CD4-positive, CD25-positive, alpha-beta regulatory T cell (primary cell): ENCODE measurements around the gene DOK6. TPM values are rescaled to one million over a fixed set of nuclear protein-coding genes. Genes with fewer than 3 reads are reported as not detected.
"Not testable (repeated sequence)": the region's sequence is repeated elsewhere in the genome, so short reads cannot be mapped to it uniquely, and the experiment has no call there.

Experiments
- ATAC-seq, 2 donors: fragments of 150-1000 bp; cut with Tn5 transposase; one replicate each; pipeline ENCODE4 v1.10.0; 2021; ENCODE audit warnings: low read depth in 2 of 2, moderate number of reproducible peaks in 2 of 2, moderate library complexity in 1 of 2
- DNase-seq, 3 donors: peaks; one replicate each; pipeline versions ENCODE4 v3.0.0 to v3.0.0-alpha.2; 2012 to 2022; ENCODE audit warnings: mixed read lengths in 1 of 3
- H3K27ac ChIP-seq: one replicate; pipeline ENCODE4 v1.7.0; 2013; ENCODE audit warnings: mild to moderate bottlenecking, low read length; ENCODE audit not compliant: insufficient read depth, poor library complexity, severe bottlenecking
- H3K27me3 ChIP-seq: one replicate; pipeline ENCODE4 v1.7.0; 2013; ENCODE audit warnings: low read length; ENCODE audit not compliant: control insufficient read depth, insufficient read depth
- H3K36me3 ChIP-seq: one replicate; pipeline ENCODE4 v1.7.0; 2013; ENCODE audit warnings: mild to moderate bottlenecking, low read length, moderate library complexity; ENCODE audit not compliant: control insufficient read depth, insufficient read depth
- H3K4me1 ChIP-seq: 2 replicates; pipeline ENCODE4 v1.7.0; 2013; ENCODE audit warnings: mild to moderate bottlenecking, low read length; ENCODE audit not compliant: insufficient read depth, control insufficient read depth, poor library complexity, severe bottlenecking
- H3K4me3 ChIP-seq: one replicate; pipeline ENCODE4 v1.7.0; 2013; ENCODE audit warnings: low read depth, mild to moderate bottlenecking, low read length, moderate library complexity
- H3K9me3 ChIP-seq, 2 experiments: 1 replicate in 1 of 2; 2 replicates in 1 of 2; pipeline ENCODE4 v1.7.0; 2013; ENCODE audit warnings: low read length in 2 of 2, mild to moderate bottlenecking in 1 of 2, moderate library complexity in 1 of 2; ENCODE audit not compliant: control insufficient read depth in 2 of 2
- H3K27ac Mint-ChIP-seq, 3 donors: one replicate each; pipeline ENCODE4 v1.8.0; 2020 to 2022; ENCODE audit warnings: mild to moderate bottlenecking in 3 of 3, mixed read lengths in 3 of 3, moderate library complexity in 2 of 3
- H3K27me3 Mint-ChIP-seq: one replicate; pipeline ENCODE4 v1.8.0; 2022; ENCODE audit warnings: mild to moderate bottlenecking, mixed read lengths
- H3K36me3 Mint-ChIP-seq: one replicate; pipeline ENCODE4 v1.8.0; 2020; ENCODE audit warnings: mixed read lengths
- H3K4me1 Mint-ChIP-seq, 4 donors: one replicate each; pipeline ENCODE4 v1.8.0; 2020 to 2022; ENCODE audit warnings: mixed read lengths in 4 of 4, mild to moderate bottlenecking in 1 of 4
- H3K4me3 Mint-ChIP-seq, 4 donors: one replicate each; pipeline ENCODE4 v1.8.0; 2020 to 2022; ENCODE audit warnings: mild to moderate bottlenecking in 4 of 4, mixed read lengths in 4 of 4, moderate library complexity in 3 of 4
- H3K9me3 Mint-ChIP-seq, 7 donors: one replicate each; pipeline ENCODE4 v1.8.0; 2020 to 2022; ENCODE audit warnings: mixed read lengths in 7 of 7, mild to moderate bottlenecking in 3 of 7, moderate library complexity in 2 of 7
- polyA plus RNA-seq, 4 donors: library from polyadenylated mRNA; unstranded; fragments of 300-500 nt; fragmentation: Illumina TruSeq; gene quantifications; one replicate each; pipeline ENCODE4 v1.2.3, GENCODE V29; 2021
- total RNA-seq: library from RNA; stranded (reverse); gene quantifications from one replicate; pipeline ENCODE4 v1.2.3, GENCODE V29; 2022

The DOK6 gene
- total and polyA plus RNA-seq, 5 donors from 2014 or later: 0.03 TPM; not detected in 4

GRCh38 chr18:69648486-69648885 is 247.8 kb downstream of the DOK6 start:
- Histone ChIP-seq H3K4me3 (no peak overlapping the region), H3K27ac (no peak overlapping the region), H3K4me1 (no peaks in the 10 kb centered on the region), H3K36me3 (no peaks in the 10 kb centered on the region), H3K9me3 (no peaks in the 10 kb centered on the region), H3K27me3 (no peaks in the 10 kb centered on the region)
- DNase-seq: no peak
- Mint-ChIP-seq H3K36me3 (no peaks in the 10 kb centered on the region), H3K27ac (no peak overlapping the region), H3K9me3 (peaks cover 0 to 7% (median 0%) of the 10 kb centered on the region in 7 donors), H3K27me3 (peaks cover 9% of the 10 kb centered on the region), H3K4me1 (peaks cover 0 to 5% (median 0%) of the 10 kb centered on the region in 4 donors), H3K4me3 (no peak overlapping the region)
- no peak for ATAC-seq

GRCh38 chr18:69649684-69650083 is 249.0 kb downstream of the DOK6 start:
- H3K4me1 Mint-ChIP-seq: peaks cover 0 to 5% (median 0%) of the 10 kb centered on the region in 4 donors
- H3K27ac ChIP-seq: no peak overlapping the region
- no peak overlapping the region for H3K4me3 Mint-ChIP-seq
- no peaks in the 10 kb centered on the region for H3K36me3 Mint-ChIP-seq
- H3K9me3 Mint-ChIP-seq: peaks cover 0 to 7% (median 0%) of the 10 kb centered on the region in 7 donors
- ATAC-seq (no peak), DNase-seq (no peak)
- peaks cover 2% of the 10 kb centered on the region for H3K27me3 ChIP-seq
- peaks cover 9% of the 10 kb centered on the region for H3K27me3 Mint-ChIP-seq
- H3K36me3 ChIP-seq: no peaks in the 10 kb centered on the region
- no peaks in the 10 kb centered on the region for H3K9me3 ChIP-seq
- no peaks in the 10 kb centered on the region for H3K4me1 ChIP-seq
- H3K4me3 ChIP-seq: no peak overlapping the region
- no peak overlapping the region for H3K27ac Mint-ChIP-seq

GRCh38 chr18:69651243-69651642 is 250.6 kb downstream of the DOK6 start:
- H3K27ac Mint-ChIP-seq: no peak overlapping the region
- H3K4me3 ChIP-seq: no peak overlapping the region
- peaks cover 0 to 5% (median 0%) of the 10 kb centered on the region in 4 donors for H3K4me1 Mint-ChIP-seq
- H3K27ac ChIP-seq: no peak overlapping the region
- peaks cover 2% of the 10 kb centered on the region for H3K27me3 ChIP-seq
- H3K36me3 ChIP-seq: no peaks in the 10 kb centered on the region
- H3K36me3 Mint-ChIP-seq: no peaks in the 10 kb centered on the region
- no peak overlapping the region for H3K4me3 Mint-ChIP-seq
- H3K27me3 Mint-ChIP-seq: peaks cover 9% of the 10 kb centered on the region
- DNase-seq (no peak), ATAC-seq (no peak)
- no peaks in the 10 kb centered on the region for H3K4me1 ChIP-seq
- peaks cover 0 to 7% (median 0%) of the 10 kb centered on the region in 7 donors for H3K9me3 Mint-ChIP-seq
- H3K9me3 ChIP-seq: no peaks in the 10 kb centered on the region

- H3K4me1 ChIP-seq: no peaks in the 10 kb centered on the region
- H3K27ac ChIP-seq: no peak overlapping the region
- no peaks in the 10 kb centered on the region for H3K9me3 ChIP-seq
- peaks cover 2% of the 10 kb centered on the region for H3K27me3 ChIP-seq
- no peaks in the 10 kb centered on the region for H3K9me3 Mint-ChIP-seq
- H3K4me3 ChIP-seq: no peak overlapping the region
- no peaks in the 10 kb centered on the region for H3K36me3 Mint-ChIP-seq
- ATAC-seq (no peak), DNase-seq (no peak)
- H3K27me3 Mint-ChIP-seq: peaks cover 9% of the 10 kb centered on the region
- H3K27ac Mint-ChIP-seq: no peak overlapping the region
- H3K4me1 Mint-ChIP-seq: no peaks in the 10 kb centered on the region
- no peaks in the 10 kb centered on the region for H3K36me3 ChIP-seq
- H3K4me3 Mint-ChIP-seq: no peak overlapping the region
Observed at GRCh38 chr18:69655816-69656215, 255.1 kb downstream of the DOK6 start.

GRCh38 chr18:69658103-69658502 is 257.4 kb downstream of the DOK6 start:
- H3K27me3 Mint-ChIP-seq: peaks cover 9% of the 10 kb centered on the region
- H3K4me3 Mint-ChIP-seq: no peak overlapping the region

GRCh38 chr18:69658685-69659084 is 258.0 kb downstream of the DOK6 start:
- Histone ChIP-seq H3K4me1 (no peaks in the 10 kb centered on the region), H3K27ac (no peak overlapping the region), H3K27me3 (peaks cover 3% of the 10 kb centered on the region), H3K9me3 (no peaks in the 10 kb centered on the region), H3K36me3 (no peaks in the 10 kb centered on the region), H3K4me3 (no peak overlapping the region)
- H3K36me3 Mint-ChIP-seq: no peaks in the 10 kb centered on the region
- H3K27me3 Mint-ChIP-seq: peaks cover 9% of the 10 kb centered on the region
- H3K27ac Mint-ChIP-seq: no peak overlapping the region
- H3K4me3 Mint-ChIP-seq: no peak overlapping the region
- DNase-seq (no peak), ATAC-seq (no peak)
- H3K4me1 Mint-ChIP-seq: no peaks in the 10 kb centered on the region
- H3K9me3 Mint-ChIP-seq: no peaks in the 10 kb centered on the region

More at GRCh38 chr18:69658103-69658502, 257.4 kb downstream of the DOK6 start:
- Mint-ChIP-seq H3K4me1 (no peaks in the 10 kb centered on the region), H3K36me3 (no peaks in the 10 kb centered on the region), H3K27ac (no peak overlapping the region), H3K9me3 (no peaks in the 10 kb centered on the region)
- H3K9me3 ChIP-seq: no peaks in the 10 kb centered on the region
- DNase-seq (no peak), ATAC-seq (no peak)
- H3K27me3 ChIP-seq: peaks cover 3% of the 10 kb centered on the region
- H3K27ac ChIP-seq: no peak overlapping the region
- H3K4me1 ChIP-seq: no peaks in the 10 kb centered on the region
- H3K4me3 ChIP-seq: no peak overlapping the region
- no peaks in the 10 kb centered on the region for H3K36me3 ChIP-seq

- no peak for DNase-seq
- no peaks in the 10 kb centered on the region for H3K36me3 ChIP-seq
- H3K27me3 Mint-ChIP-seq: peaks cover 9% of the 10 kb centered on the region
- no peak for ATAC-seq
- no peaks in the 10 kb centered on the region for H3K9me3 Mint-ChIP-seq
- no peak overlapping the region for H3K27ac Mint-ChIP-seq
- no peak overlapping the region for H3K27ac ChIP-seq
- H3K9me3 ChIP-seq: no peaks in the 10 kb centered on the region
- no peaks in the 10 kb centered on the region for H3K36me3 Mint-ChIP-seq
- H3K4me1 Mint-ChIP-seq: no peaks in the 10 kb centered on the region
- peaks cover 2% of the 10 kb centered on the region for H3K27me3 ChIP-seq
- no peak overlapping the region for H3K4me3 ChIP-seq
- H3K4me1 ChIP-seq: no peaks in the 10 kb centered on the region
- no peak overlapping the region for H3K4me3 Mint-ChIP-seq
Observed at GRCh38 chr18:69659142-69659651, 258.5 kb downstream of the DOK6 start.

GRCh38 chr18:69662090-69662489 is 261.4 kb downstream of the DOK6 start:
- not testable (repeated sequence) for DNase-seq, H3K27me3 ChIP-seq, H3K4me3 Mint-ChIP-seq, H3K27ac ChIP-seq, H3K27me3 Mint-ChIP-seq, H3K4me1 Mint-ChIP-seq, H3K36me3 Mint-ChIP-seq, H3K9me3 ChIP-seq, H3K4me1 ChIP-seq, ATAC-seq, H3K9me3 Mint-ChIP-seq, H3K27ac Mint-ChIP-seq, H3K36me3 ChIP-seq, H3K4me3 ChIP-seq
